HG03097 (cell line): ENCODE measurements around the gene SH3RF2.

Experiments used
- ATAC-seq: cut with Tn5 transposase; IDR thresholded peaks from one replicate; pipeline ENCODE4 v1.9.1; 2021; ENCODE audit not compliant: unreplicated experiment, low FRiP score

Gene SH3RF2

DNA sequence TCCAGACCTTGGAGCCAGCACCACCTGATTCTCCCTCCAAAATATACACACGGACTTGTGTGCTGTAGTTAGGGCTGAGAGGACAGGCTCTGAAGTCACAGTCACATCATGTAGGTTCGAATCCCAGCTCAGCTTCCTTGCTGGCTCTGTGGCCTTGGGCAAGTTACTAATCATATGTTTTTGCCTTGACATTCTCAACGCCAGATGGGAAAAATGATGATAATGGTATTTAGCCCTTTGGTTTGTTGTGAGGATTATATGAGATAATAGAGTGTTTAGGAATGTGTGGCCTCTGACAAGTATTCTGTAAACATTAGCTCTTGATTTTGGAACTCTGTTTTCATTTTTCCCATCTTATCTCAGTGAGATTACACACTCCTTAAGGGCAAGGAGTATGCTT, 96.5 kb downstream of the SH3RF2 start:
- no peak for ATAC-seq

DNA sequence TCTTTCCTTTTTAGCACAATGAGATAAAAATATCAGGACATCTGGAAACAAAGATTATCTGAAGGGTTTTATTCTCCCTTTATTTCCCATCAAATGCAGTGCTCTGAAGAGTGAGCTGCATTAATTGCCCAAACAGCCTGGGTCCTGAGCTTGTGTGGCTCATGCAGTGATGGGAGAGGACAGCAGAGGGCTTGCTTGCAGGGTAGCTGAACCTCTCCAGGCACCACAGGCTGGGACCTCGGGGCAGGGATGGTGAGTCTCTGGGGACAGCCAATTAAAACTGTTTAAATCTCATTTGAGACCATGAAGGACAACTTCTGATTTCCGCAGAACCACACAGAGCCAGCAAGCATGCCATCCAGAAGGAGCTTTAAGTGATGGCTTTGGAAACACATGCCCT, 97.7 kb downstream of the SH3RF2 start:
- no peak for ATAC-seq

DNA sequence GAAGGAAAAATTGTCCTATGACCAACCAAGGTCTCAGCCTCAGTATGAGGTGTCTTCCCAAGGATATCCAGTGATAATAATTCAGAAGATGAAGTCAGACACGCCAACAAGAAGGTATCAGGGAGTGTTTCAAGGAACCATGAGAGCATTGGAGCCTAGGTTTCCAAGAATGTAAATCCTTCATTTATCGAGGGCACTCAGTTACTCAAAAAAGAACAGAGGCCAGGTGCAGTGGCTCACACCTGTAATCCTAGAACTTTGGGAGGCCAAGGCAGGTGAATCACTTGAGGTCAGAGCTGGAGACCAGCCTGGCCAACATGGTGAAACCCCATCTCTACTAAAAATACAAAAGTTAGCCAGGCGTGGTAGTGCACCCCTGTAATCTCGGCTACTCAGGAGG, 98.2 kb downstream of the SH3RF2 start:
- ATAC-seq = no peak

DNA sequence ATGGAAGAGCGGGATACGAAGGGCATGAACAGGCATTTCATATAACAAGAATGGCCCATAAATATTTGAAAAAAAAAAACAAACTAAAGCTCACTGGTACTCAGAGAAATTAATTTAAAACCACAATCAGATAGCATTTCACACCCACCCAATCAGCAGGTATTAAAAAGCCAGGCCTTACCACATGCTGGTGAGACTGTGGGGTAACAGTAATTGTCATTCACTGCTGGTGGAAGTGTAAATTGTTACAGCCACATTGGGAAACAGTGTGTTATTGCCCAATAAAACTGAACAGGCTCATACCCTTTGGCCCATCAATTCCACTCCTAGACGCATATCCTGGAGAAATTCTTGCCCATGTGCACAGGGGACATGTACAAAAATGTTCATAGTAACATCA, 103.0 kb downstream of the SH3RF2 start:
- no peak for ATAC-seq

DNA sequence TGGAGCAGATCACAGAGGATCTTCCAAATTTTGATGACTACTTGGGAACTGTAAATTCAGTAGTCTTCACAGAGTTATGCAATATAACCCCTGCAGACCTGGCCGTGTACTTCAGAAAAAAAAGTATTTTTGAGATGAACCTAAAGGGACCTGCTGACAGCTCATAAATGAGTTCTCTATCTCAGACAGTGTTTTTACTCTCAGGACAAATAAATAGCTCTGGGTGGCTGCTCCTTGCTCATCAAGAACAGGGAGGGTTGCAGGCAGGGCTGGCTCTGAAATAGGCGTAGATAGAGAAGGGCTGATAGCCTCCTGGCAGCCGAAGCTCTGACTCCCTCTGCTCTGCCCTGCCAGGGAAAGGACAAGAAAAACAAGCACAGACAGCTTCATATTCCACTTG, 104.1 kb downstream of the SH3RF2 start:
- no peak for ATAC-seq

DNA sequence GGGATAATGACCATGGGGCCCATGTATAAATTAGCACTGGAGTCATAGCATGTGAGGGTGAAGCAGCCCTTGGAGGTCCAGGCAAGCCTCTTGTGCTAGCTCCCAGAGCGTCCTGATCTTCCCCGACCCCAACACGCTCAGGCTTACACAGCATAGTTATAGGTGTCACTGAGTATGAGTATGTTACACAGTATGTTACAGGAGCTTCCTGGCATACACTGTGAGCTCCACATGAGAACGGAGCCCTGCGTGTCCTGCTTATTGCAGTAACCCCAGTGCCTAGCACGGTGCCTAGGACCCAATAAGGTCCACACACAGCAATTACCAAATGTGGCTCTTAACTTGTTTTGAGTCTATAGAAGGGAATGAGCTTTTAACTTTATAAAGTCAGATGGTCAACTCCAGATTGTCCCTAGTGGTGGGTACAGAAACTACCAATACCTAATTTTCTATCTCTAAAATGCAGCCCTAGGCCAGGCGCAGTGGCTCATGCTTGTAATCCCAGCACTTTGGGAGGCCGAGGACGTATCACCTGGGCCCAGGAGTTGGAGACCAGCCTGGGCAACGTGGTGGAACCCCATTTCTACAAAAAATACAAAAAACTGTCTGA, 104.9 kb downstream of the SH3RF2 start:
- no peak for ATAC-seq

DNA sequence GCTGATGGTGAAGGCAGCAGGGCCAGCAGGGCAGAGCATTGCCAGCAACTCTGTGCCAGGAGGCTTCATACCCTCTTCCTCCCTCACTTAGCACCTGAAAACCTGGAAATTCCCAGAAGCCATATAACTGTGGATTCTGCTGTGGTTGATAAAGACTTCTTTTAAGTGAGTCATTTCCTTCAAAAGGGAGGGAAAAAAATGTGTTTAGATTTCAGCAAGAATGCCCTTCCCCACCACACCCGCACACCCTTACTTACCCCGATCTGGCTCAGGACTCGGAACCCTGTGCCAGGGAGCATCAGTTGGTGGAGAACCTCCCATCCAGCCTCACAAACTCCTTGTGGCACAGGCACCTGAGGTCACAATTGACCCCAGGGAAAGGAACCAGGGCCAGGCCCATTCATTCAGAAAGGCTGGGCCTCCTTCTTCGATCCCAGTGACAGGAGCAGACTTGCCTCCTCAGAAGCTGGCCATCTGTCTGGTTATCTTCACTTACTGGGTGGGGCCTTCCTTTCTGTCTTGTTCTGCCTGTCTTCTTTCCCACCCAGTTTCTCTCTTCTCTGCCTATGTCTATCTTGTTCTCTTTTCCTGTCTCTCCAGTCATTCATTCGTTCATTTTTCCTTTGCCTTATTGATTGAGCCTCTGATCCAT, 106.4 kb downstream of the SH3RF2 start:
- no peak for ATAC-seq

DNA sequence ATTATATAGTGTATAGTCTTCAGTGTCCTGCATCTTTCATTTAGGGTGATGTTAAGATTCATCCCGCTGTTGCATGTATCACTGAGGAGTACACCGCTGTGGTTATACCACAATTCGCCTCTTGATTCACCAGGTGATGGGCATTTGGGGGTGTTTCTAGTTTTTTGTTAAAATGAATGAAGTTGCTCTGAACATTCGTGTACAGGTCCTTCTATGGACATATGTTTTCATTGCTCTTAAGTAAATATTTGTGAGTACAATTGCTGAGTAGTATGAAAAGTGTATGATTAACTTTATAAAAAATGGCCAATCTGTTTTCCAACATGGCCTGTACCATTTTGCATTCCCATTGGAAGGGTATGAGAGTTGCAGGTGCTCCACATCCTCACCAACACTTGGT, 107.3 kb downstream of the SH3RF2 start:
- no peak for ATAC-seq

DNA sequence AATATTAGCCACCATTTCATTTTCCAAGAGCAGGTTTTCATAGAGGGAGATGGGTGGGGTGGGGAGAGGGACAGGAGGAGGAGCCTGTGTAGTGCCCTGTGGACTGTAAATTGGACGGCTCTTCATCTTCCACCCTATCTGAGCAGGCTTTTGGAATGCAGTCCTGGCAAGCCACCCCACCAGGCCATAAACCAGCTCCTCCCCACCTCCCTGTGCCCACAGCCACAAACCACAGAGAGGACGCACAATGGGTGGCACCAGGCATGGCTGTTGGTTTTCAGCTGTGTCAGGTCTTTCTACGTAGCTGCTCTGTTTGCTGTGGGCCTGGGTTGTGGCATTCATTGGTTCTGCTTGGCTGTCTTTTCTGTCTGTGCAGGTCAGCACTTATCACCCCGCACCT, 111.0 kb downstream of the SH3RF2 start:
- no peak for ATAC-seq

DNA sequence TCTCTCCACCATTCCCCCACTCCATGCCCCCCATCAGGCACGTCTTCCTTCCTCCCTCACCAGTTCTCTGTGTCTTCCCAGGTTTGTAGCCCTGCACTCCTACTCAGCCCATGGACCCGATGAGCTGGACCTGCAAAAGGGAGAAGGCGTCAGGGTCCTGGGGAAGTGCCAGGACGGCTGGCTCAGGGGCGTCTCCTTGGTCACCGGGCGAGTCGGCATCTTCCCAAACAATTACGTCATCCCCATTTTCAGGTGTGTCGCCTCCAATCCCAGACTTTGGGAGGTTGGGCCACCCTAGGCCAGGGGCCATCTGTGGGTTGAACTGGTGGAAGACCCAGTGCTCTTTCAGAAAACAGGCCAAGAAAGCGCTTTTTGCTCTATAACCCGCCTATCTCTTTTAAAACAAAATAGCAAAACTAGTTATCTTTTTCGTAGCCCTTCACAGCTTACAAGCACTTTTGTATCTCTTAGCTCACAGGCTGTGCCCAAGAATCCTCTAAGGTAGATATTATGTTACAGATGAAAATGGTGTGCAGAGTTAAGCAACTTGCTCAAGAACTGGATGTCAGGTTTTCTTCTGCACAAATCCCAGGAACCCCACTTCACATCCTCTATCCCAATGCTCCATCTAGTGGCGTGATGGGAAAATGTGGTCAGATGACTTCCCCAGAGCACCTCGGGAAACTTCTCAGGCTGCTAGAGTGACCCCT, 112.8 kb downstream of the SH3RF2 start:
- ATAC-seq = no peak

DNA sequence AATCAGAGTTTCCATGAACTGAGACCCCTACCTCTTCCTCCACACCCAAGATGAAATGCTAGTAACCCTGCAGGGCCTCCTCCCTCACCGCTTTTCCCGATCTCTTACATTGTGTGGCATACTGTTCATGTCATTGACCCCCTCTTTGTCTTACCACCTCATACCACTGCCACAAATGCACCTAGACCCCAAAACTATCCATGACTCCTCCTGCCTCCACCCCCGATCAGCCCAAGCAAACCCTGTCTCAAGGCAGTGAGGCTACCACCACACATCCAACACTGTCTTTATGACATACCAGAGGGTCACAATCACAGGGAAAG, 113.3 kb downstream of the SH3RF2 start:
- no peak for ATAC-seq

DNA sequence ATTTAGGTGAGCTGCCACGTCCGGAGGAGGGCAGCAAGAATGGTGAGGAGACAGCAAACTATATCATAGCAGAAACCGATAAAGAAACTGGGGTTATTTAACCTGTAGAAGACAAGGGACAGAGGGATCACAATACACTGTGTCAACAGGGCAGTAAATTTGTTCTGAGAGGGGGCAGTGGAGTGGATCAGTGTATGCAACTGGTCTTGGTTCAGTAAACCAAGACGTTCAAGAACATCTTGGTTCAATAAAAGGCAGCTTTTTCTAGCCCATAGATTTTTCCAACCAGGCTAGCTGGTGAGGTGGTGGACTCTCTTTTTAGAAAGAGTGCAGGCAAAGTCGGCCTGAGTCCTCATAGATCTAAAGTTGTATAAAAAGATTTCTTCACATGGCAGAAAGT, 113.7 kb downstream of the SH3RF2 start:
- ATAC-seq = no peak

DNA sequence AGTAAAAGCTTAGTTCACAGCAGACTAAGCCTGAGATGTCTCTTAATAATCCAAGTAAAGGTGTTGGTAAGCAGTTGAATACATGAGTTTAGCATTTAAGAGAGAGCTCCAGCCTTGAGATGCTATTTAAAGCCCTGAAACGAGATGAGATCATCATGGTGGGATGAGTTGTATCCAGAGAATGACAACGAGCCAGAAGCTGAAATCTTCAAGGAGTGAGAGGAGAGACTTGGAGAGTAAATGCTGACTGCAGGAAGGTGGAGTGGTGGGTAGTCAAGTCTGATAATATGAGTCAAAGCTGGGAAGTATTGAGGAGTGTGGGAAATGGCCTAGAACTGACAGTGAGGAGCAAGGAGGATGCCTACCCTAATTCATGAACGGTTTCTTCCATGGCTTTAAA, 115.3 kb downstream of the SH3RF2 start:
- ATAC-seq = no peak

DNA sequence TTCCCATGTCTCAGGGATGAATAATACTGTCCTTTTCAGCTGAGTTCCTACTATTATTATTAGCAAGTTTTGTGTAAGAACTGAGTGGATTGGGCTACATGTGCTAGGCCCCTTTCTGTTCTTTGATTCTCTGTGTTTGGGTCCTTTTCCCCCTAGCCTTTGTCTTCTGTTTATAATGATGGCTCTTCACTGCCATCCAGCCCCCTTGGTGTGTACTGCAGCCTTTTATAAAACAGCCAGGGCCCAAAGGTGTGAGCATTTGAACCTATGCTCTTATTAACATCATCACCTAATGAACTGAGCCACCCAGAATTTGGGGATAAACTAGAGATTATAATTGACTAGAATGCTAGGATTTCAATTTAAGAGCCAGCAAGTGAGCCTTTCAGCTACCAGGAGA, 116.4 kb downstream of the SH3RF2 start:
- no peak for ATAC-seq

DNA sequence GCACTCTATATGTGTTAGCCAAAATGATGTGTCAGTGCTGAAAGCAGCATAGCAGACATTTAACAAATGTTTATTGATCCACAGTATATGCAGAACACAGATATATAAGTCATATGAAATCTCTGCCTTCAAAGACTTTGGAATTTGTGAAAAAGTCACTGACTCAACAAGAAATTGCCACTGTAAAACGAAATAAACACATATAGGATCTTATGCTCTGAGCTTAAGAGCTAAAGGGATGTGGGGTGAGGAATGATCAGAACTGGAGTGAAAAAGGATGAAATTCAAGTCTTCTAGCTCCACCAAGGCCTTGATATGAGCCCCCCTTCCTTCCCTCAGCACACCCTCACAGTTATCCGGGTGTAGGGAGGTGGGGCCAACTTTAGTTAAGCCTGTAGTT, 119.1 kb downstream of the SH3RF2 start:
- no peak for ATAC-seq

DNA sequence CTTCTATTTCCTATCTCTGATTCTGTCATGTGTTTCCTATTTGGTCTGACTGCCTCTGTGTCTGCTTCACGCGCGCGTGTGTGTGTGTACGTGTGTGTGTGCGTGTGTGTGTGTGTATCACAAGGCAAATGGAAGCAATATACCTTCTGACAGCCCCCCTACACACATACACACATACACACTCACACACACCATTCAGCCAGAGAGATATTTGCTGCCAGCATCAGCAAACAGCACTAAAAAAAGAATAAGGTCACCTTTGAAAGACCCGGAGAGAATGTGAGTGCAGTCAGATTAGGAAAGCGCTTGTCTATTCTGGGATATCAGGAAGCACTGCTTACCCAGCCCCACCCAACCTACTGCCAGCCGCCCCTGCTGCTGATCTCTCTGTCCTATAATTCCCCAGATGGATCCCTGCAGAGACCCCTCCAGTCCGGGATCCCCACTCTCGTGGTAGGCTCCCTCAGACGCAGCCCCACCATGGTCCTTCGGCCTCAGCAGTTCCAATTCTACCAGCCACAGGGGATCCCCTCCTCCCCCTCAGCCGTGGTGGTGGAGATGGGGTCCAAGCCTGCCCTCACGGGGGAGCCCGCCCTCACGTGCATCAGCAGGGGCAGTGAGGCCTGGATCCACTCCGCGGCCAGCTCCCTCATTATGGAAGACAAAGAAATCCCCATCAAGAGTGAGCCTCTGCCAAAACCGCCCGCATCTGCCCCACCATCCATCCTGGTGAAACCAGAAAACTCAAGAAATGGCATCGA, 123.3 kb downstream of the SH3RF2 start:
- no peak for ATAC-seq

DNA sequence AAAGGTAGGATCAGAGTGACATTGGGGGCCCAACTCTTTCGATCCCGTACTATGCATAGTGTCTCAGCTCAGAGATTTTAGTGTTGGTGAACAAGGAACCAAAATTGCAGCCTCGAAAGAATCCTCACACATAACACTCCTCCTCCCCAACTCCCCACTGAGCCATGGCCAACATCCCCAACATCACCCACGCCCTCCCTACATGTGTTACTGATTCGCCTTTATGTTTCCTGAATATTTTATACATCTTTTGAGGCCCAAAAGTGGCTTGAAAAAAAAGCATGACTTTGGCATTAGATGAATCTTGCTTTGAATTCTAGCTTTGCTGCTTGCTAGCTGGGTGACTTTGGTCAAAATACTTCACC, 123.8 kb downstream of the SH3RF2 start:
- ATAC-seq = no peak

DNA sequence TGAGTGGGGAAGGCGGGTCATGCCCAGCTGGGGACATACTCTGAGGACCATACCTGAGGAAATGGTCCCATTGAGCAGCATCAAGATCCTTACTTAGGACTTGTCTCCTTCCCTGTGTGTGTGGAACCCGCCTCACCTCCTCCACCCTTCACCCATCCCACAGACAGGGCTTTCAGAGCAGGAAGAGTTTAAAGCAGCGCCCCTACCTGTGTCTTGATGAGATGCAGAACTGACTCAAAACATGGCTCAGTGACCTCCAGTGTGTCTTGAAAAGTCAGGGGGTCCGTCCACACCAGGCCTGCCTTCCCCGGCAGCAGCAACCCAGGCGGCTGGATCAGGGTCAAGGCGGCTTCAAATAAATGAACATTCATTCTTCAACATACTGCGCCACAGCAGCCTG, 130.6 kb downstream of the SH3RF2 start:
- no peak for ATAC-seq

DNA sequence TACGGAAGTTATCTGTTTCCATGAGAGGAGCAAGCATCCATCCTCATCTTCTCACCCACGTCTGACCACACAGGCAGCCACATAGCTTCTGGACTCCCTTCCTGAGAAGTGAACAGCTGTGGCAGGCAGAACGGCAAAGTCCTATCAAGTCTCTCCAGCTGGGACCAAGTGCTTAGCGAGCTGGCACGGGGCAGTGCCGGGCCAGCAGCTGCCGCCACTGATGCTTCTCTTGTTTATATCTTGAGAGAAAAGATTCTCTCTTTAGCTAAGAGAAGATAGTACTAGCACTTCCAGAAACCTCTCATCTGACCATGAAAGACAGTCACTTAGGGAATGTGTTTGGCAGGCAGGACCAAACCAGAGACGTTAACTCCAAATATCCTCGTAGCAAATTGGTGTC, 131.8 kb downstream of the SH3RF2 start:
- ATAC-seq = no peak

DNA sequence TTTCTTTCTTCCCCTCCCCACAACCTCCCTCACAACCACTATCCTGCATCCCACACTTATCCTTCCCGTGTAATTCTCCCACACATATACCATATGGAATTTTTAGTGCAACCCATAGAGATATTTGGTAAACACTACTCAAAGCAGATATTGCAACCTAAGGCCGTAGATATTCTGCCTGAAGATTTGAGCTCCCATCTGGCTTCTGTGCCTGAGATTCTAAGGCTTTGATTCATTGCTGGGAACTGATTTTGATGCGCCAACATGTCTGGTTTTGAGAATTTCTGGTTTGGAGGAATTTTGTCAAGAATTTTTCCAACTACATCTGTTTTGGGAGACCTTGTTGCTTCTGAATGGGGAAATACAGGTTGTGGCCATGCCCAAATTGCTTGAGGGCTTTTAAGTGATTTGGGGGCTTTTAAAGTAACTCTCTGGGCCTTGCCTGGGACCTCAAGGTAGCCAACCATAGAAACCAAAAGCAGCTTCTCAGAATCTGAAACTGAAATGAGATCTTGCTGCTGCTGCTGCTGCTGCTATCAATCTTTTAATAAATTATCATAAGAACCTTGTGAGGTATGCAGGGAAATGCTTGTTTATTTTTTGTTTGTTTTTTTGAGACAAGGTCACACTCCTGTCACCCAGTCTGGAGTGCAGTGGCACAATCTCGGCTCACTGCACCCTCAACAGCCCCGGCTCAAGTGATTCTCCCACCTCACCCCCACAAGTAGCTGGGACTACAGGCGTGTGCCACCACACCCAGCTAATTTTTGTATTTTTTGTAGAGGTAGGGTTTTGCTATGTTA, 132.8 kb downstream of the SH3RF2 start:
- peak; percentile 73 for ATAC-seq

DNA sequence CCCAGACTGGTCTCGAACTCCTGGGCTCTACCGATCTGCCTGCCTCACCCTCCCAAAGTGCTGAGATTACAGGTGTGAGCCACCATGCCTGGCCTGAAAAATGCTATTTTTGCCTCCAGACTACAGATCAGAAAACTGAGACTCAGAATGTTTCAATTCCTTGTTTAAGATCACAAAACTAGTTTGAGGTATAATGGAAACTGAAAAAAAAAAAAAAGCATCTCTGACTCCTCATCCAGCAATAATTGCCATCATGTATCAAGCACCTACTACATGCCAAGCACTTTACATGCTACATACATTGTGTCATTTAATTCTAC, 133.4 kb downstream of the SH3RF2 start:
- no peak for ATAC-seq
